HepG2 (cell line): ENCODE data around the gene WDR87. TPM values are rescaled to one million over a fixed set of nuclear protein-coding genes. Genes with fewer than 3 reads are reported as not detected.

Experiments used
- ARNTL ChIP-seq: sonication (generic); formaldehyde crosslinking; IDR thresholded peaks from 2 replicates; pipeline ENCODE4 v1.4.0; 2020; ENCODE audit warnings: mild to moderate bottlenecking, missing genetic modification reagents
- ELF3 ChIP-seq: IDR thresholded peaks from 2 replicates; pipeline ENCODE4 v1.6.1; 2016; ENCODE audit warnings: missing genetic modification reagents, missing compliant biosample characterization
- HMG20B ChIP-seq: conservative IDR thresholded peaks from 2 replicates; pipeline ENCODE4 v1.6.1; 2016; ENCODE audit warnings: missing genetic modification reagents, missing compliant biosample characterization
- KMT2A ChIP-seq: sonication (generic); formaldehyde crosslinking; IDR thresholded peaks from 2 replicates; pipeline ENCODE4 v1.4.0; 2020; ENCODE audit warnings: missing genetic modification reagents
- LRRFIP1 ChIP-seq: sonication (generic); formaldehyde crosslinking; conservative IDR thresholded peaks from 2 replicates; pipeline ENCODE4 v1.4.0; 2020; ENCODE audit warnings: missing genetic modification reagents
- NFAT5 ChIP-seq: sonication (generic); formaldehyde crosslinking; IDR thresholded peaks from 2 replicates; pipeline ENCODE4 v1.4.0; 2020; ENCODE audit warnings: missing genetic modification reagents
- RELA ChIP-seq: sonication (generic); formaldehyde crosslinking; IDR thresholded peaks from 2 replicates; pipeline ENCODE4 v1.4.0; 2020; ENCODE audit warnings: missing genetic modification reagents
- U2AF1 ChIP-seq: fragments of 200-400 bp; formaldehyde crosslinking; optimal IDR thresholded peaks from 2 replicates; pipeline ENCODE3; 2017; ENCODE audit warnings: mild to moderate bottlenecking, low read depth, low read length
- WIZ ChIP-seq: sonication (generic); formaldehyde crosslinking; IDR thresholded peaks from 2 replicates; pipeline ENCODE4 v1.5.1; 2020; ENCODE audit warnings: mild to moderate bottlenecking, missing genetic modification reagents
- ZNF251 ChIP-seq: sonication (generic); formaldehyde crosslinking; IDR thresholded peaks from 2 replicates; pipeline ENCODE4 v1.9.0; 2021; ENCODE audit warnings: mild to moderate bottlenecking, missing genetic modification reagents
- ZNF407 ChIP-seq: sonication (generic); formaldehyde crosslinking; IDR thresholded peaks from one replicate; pipeline ENCODE4 v1.5.1; 2020; ENCODE audit warnings: mild to moderate bottlenecking, missing genetic modification reagents; ENCODE audit errors: not compliant biosample characterization
- ZNF879 ChIP-seq: sonication (generic); formaldehyde crosslinking; IDR thresholded peaks from 2 replicates; pipeline ENCODE4 v1.8.1; 2023; ENCODE audit warnings: missing genetic modification reagents
- polyA plus RNA-seq, 8 experiments: library from polyadenylated mRNA; depleted of rRNA in 3 of 8; stranded (reverse) in 7 of 8; unstranded in 1 of 8; fragments of >200 nt; fragmentation: Illumina TruSeq in 4 of 8; extraction: Trizol in 4 of 8; gene quantifications; 2 replicates each; pipeline versions ENCODE4 v1.2.1 to v1.2.3, GENCODE V29; 2011 to 2016; ENCODE audit warnings: low read depth in 4 of 8, missing spikeins in 1 of 8, mixed read lengths in 1 of 8; ENCODE audit not compliant: insufficient read depth in 1 of 8
- total RNA-seq, 5 experiments: library from RNA; depleted of rRNA; stranded (reverse); fragments of >200 nt; fragmentation: Illumina TruSeq; extraction: Trizol; gene quantifications; 2 replicates each; pipeline ENCODE4 v1.2.3, GENCODE V29; 2016; ENCODE audit warnings: low read depth in 1 of 5

The WDR87 gene
- total and polyA plus RNA-seq, 2 of the 13 experiments (the other 11 are each of a cell fraction or from before 2014, with no cell fraction given) = not detected

- TF ChIP-seq NFAT5 (CRISPR knock-in tag) (no peak), LRRFIP1 (CRISPR knock-in tag) (no peak), ZNF879 (no peak), WIZ (CRISPR knock-in tag) (peak; percentile 41; the same call in 1 of the 2 replicates), HMG20B (no peak; the same call in 1 of the 2 replicates), U2AF1 (no peak), KMT2A (CRISPR knock-in tag) (0 out of 2 replicates have a peak, but pooled peaks have one; percentile 48), RELA (CRISPR knock-in tag) (no peak), ZNF407 (CRISPR knock-in tag) (no peak), ARNTL (CRISPR knock-in tag) (no peak), ELF3 (CRISPR knock-in tag) (peak; percentile 100), ZNF251 (CRISPR knock-in tag) (no peak)
Observed at GRCh38 chr19:37931881-37932655, 25.7 kb upstream of the WDR87 start (continued).
